GM18511 (cell line): ENCODE results near the gene APOBEC3F.
"Not testable (repeated sequence)": the region's sequence is repeated elsewhere in the genome, so short reads cannot be mapped to it uniquely, and the experiment has no call there.

Experiments used
- ATAC-seq: cut with Tn5 transposase; IDR thresholded peaks from one replicate; pipeline ENCODE4 v1.9.1; 2021; ENCODE audit warnings: mild to moderate bottlenecking, moderate library complexity; ENCODE audit not compliant: unreplicated experiment

The APOBEC3F gene

GRCh38 chr22:39068033-39068785 lies 27.5 kb downstream of the APOBEC3F start:
- no peak for ATAC-seq

- ATAC-seq, result no peak
Observed at GRCh38 chr22:39070186-39070585, 29.5 kb downstream of the APOBEC3F start.

GRCh38 chr22:39072581-39072981 lies 31.9 kb downstream of the APOBEC3F start:
- peak; percentile 36 for ATAC-seq

GRCh38 chr22:39073981-39074380 lies 33.3 kb downstream of the APOBEC3F start:
- ATAC-seq, result no peak

GRCh38 chr22:39076155-39077025 lies 35.7 kb downstream of the APOBEC3F start:
- not testable (repeated sequence) for ATAC-seq

GRCh38 chr22:39077026-39077840 lies 36.6 kb downstream of the APOBEC3F start, which contains the start of gene APOBEC3G:
Gene APOBEC3G, plus strand, starts transcription at chr22:39077275. Its CDS starts 87 bp downstream, at chr22:39077362.
- ATAC-seq, result peak; percentile 69

- not testable (repeated sequence) for ATAC-seq
Observed at GRCh38 chr22:39077912-39078311, 37.2 kb downstream of the APOBEC3F start.

- no peak for ATAC-seq
Observed at GRCh38 chr22:39078329-39078728, 37.7 kb downstream of the APOBEC3F start.

- ATAC-seq, result not testable (repeated sequence)
Observed at GRCh38 chr22:39079054-39079637, 38.5 kb downstream of the APOBEC3F start.

GRCh38 chr22:39080052-39080762 lies 39.5 kb downstream of the APOBEC3F start:
- no peak for ATAC-seq

GRCh38 chr22:39081016-39081415 lies 40.4 kb downstream of the APOBEC3F start:
- no peak for ATAC-seq

- no peak for ATAC-seq
Observed at GRCh38 chr22:39081598-39081997, 40.9 kb downstream of the APOBEC3F start.

GRCh38 chr22:39083212-39084165 lies 42.8 kb downstream of the APOBEC3F start:
- ATAC-seq, result no peak

GRCh38 chr22:39084666-39085065 lies 44.0 kb downstream of the APOBEC3F start:
- no peak for ATAC-seq

GRCh38 chr22:39087098-39087497 lies 46.4 kb downstream of the APOBEC3F start:
- ATAC-seq, result no peak

- no peak for ATAC-seq
Observed at GRCh38 chr22:39087881-39088684, 47.4 kb downstream of the APOBEC3F start.

- no peak for ATAC-seq
Observed at GRCh38 chr22:39088685-39089032, 48.0 kb downstream of the APOBEC3F start.

- no peak for ATAC-seq
Observed at GRCh38 chr22:39089928-39090327, 49.3 kb downstream of the APOBEC3F start.
